HCT116 (cell line): ENCODE data around the gene UFL1.

ENCODE experiments used
- POLR2AphosphoS5 ChIP-seq: IDR thresholded peaks from 2 replicates; pipeline ENCODE4 v1.6.1; 2011; ENCODE audit warnings: mild to moderate bottlenecking, low read depth, low read length, moderate library complexity
- TF ChIP-seq, protein P1 (sequence below), 3 experiments: fragments of 200-600 bp in 1 of 3; sonication (generic) in 1 of 3; IDR thresholded peaks in 2 of 3; conservative IDR thresholded peaks in 1 of 3; 2 replicates each; pipeline ENCODE4 v1.5.1; 2012 to 2017; ENCODE audit warnings: low read depth in 2 of 3, low read length in 2 of 3, antibody characterized with exemption in 1 of 3, borderline replicate concordance in 1 of 3, control low read depth in 1 of 3, mild to moderate bottlenecking in 1 of 3, mixed read lengths in 1 of 3, mixed run types in 1 of 3, moderate library complexity in 1 of 3; ENCODE audit not compliant: insufficient read depth in 1 of 3

DNA sequence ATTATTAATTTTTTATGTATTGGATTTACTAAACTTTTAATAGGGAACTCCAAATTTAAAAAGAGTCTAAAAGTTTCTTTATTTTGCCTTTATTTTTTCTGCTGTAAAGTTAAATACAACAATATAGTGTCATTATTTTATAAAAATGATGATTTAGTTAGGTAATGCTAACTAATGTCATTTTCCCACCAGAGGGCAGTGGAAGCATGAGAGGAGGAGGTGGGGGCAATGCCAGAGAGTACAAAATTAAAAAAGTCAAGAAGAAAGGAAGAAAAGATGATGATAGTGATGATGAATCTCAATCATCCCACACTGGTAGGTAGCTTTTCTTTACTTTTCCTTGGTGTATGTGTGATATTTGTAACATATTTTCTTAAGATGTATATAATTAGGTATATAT lies 21.1 kb downstream of the UFL1 start:
- TF ChIP-seq, protein P1, sequence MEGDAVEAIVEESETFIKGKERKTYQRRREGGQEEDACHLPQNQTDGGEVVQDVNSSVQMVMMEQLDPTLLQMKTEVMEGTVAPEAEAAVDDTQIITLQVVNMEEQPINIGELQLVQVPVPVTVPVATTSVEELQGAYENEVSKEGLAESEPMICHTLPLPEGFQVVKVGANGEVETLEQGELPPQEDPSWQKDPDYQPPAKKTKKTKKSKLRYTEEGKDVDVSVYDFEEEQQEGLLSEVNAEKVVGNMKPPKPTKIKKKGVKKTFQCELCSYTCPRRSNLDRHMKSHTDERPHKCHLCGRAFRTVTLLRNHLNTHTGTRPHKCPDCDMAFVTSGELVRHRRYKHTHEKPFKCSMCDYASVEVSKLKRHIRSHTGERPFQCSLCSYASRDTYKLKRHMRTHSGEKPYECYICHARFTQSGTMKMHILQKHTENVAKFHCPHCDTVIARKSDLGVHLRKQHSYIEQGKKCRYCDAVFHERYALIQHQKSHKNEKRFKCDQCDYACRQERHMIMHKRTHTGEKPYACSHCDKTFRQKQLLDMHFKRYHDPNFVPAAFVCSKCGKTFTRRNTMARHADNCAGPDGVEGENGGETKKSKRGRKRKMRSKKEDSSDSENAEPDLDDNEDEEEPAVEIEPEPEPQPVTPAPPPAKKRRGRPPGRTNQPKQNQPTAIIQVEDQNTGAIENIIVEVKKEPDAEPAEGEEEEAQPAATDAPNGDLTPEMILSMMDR (IDR thresholded peaks at IDR 0.05 in 2 of 3, conservative IDR thresholded peaks at IDR 0.05 in 1 of 3; ENCODE audit: borderline replicate concordance in 1 of 3, insufficient read depth in 1 of 3, low read depth in 2 of 3, low read length in 2 of 3): peak; percentile 26 to 60 (median 46); a peak in 4 of 6 replicates
- no peak for TF ChIP-seq POLR2AphosphoS5
